ENCODE data around the gene DUSP16. TPM values are rescaled to one million over a fixed set of nuclear protein-coding genes. Genes with fewer than 3 reads are reported as not detected.
A peak's percentile ranks its signal among the peaks of the same experiment; 100 is the strongest.

The DUSP16 gene
- total and polyA plus RNA-seq, 2 of the 8 experiments (the other 6 are each of a cell fraction or from before 2014, with no cell fraction given): 31.6 to 55.9 TPM

DNA sequence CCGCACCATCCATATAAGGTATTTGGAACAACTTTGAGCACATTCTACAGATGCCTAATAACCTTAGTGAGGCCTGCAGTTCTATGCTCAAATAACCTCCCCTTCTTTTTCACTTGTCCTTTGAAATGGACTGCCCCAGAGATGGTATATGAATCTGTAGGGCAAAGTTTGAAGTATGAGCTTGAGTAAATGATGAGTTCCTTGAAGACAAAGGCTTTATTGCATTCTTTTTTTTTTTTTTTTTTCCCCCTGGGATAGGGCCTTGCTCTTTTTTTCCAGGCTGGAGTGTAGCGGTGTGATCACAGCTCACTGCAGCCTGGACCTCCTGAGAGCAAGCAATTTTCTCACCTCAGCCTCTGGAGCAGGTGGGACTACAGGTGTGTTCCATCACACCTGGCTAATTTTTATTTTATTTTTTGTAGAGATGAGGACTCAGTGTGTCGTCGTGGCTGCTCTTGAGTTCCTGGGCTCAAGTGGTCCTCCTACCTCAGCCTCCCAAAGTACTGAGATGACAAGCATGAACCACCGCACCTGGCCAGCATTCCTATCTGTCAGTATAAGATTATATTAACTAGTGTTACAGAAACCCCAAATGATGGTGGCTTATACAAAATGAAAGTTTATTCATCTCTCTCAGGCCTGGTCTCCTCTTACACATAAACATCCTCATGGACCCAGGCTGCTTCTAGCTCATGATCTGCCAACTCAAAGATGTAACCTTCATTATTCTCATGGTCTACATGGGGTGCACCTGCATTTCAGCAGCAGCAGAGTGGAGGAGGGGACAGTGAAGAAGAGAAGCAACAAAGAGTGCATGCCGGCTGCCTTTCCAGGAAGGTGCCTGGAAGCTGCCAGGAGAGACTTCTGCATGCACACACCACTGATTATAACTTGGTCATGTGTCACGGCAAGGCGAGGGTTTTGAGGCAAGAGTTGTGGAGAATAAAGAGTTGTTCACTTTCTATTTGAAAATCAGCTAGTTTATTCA lies 101.4 kb downstream of the DUSP16 start:
- CTCF ChIA-PET (ENCODE audit: partially characterized antibody): interaction anchor here (0.8 to 0.9 kb wide), 2 partner anchors 42 to 102 kb away, joined by 3 read pairs; no protein-coding TSS in a partner anchor
- no peak for TF ChIP-seq SIRT6 (IDR thresholded peaks at IDR 0.05; ENCODE audit: low read length)
- no peak for TF ChIP-seq BRCA1 (IDR thresholded peaks at IDR 0.05; ENCODE audit: low read depth, low read length)
- 93% methylated on average over 8 of the region's 8 CpGs; no CpG with 5 or more reads in 1 of the 2 experiments for WGBS, 2 experiments (ENCODE audit: extremely low coverage in 1 of 2, insufficient coverage in 1 of 2, insufficient read length in 1 of 2, insufficient replicate concordance in 2 of 2, low coverage in 1 of 2, low lambda C conversion rate in 2 of 2, missing lambda C conversion rate in 1 of 2)

More for the DNA sequence above, 101.4 kb downstream of the DUSP16 start:
- no peaks in the 10 kb centered on the region for H3K23me2 ChIP-seq (ENCODE audit: low read depth, low read length)
- FAIRE-seq (no peak), DNase-seq (ENCODE audit: low read depth in 1 of 2, low spot score in 2 of 2) (peak in 1 of 2 experiments; percentile 14)
- no peak overlapping the region for H3K56ac ChIP-seq (replicated peaks; ENCODE audit: insufficient read length, low read depth, low read length)
- no peak overlapping the region for H3K4me3 ChIP-seq (ENCODE audit: extremely low read depth in 1 of 4, insufficient read depth in 2 of 4, low read depth in 3 of 4, low read length in 4 of 4)
- no peak overlapping the region for H4K8ac ChIP-seq (ENCODE audit: extremely low read depth, insufficient read depth, low read length)
- no peak overlapping the region for H2BK20ac ChIP-seq (ENCODE audit: low read length)
- POLR2A ChIA-PET (ENCODE audit: partially characterized antibody): no interaction called here
- H3K23ac ChIP-seq (ENCODE audit: insufficient read length): no peak overlapping the region
- no peaks in the 10 kb centered on the region for H3K36me3 ChIP-seq (ENCODE audit: control insufficient read depth in 2 of 4, insufficient read depth in 4 of 4, low read length in 3 of 4)
- no peaks in the 10 kb centered on the region for H3K9me3 ChIP-seq (ENCODE audit: insufficient read depth in 2 of 2, low read depth in 1 of 2, low read length in 1 of 2)
- peaks cover 0 to 2% (median 0%) of the 10 kb centered on the region in 4 experiments; a peak in 1 of 7 replicates for H3K4me1 ChIP-seq (replicated peaks in 1 of 4; ENCODE audit: control insufficient read depth in 3 of 4, insufficient read depth in 4 of 4, low read length in 3 of 4)
- no peak overlapping the region for H4K91ac ChIP-seq (replicated peaks; ENCODE audit: insufficient read length, low read length)
- no peak overlapping the region for H3K4ac ChIP-seq (replicated peaks; ENCODE audit: insufficient read length, low read depth, low read length)
- no peak overlapping the region for H3K27ac ChIP-seq (ENCODE audit: low read depth, low read length)
- no peak overlapping the region for H2BK5ac ChIP-seq (ENCODE audit: low read depth, low read length)
- H3K79me2 ChIP-seq (ENCODE audit: control insufficient read depth in 1 of 2, insufficient read depth in 2 of 2, low read length in 2 of 2): no peaks in the 10 kb centered on the region
- H2BK12ac ChIP-seq (ENCODE audit: low read depth, low read length): no peak overlapping the region
- H4K20me1 ChIP-seq (replicated peaks in 1 of 2; ENCODE audit: control insufficient read depth in 1 of 2, insufficient read depth in 2 of 2, low read length in 2 of 2): no peaks in the 10 kb centered on the region
- H3K27me3 ChIP-seq (replicated peaks in 1 of 4; ENCODE audit: control insufficient read depth in 3 of 4, extremely low read depth in 1 of 4, insufficient read depth in 3 of 4, low read length in 3 of 4): no peaks in the 10 kb centered on the region
- H3K79me1 ChIP-seq (ENCODE audit: low read depth, low read length): no peaks in the 10 kb centered on the region
- no peak overlapping the region for H4K5ac ChIP-seq (ENCODE audit: insufficient read length, low read depth, low read length)
- no peak overlapping the region for H3K14ac ChIP-seq (ENCODE audit: insufficient read length)
- H2BK120ac ChIP-seq (replicated peaks; ENCODE audit: low read depth, low read length): no peak overlapping the region
- no peak overlapping the region for H2AK5ac ChIP-seq (ENCODE audit: low read depth, low read length)
- H3K4me2 ChIP-seq (ENCODE audit: insufficient read depth in 1 of 2, low read depth in 2 of 2, low read length in 2 of 2): no peak overlapping the region
- H2BK15ac ChIP-seq (ENCODE audit: low read length): no peak overlapping the region
- no peak overlapping the region for H3K9ac ChIP-seq (replicated peaks in 1 of 4; ENCODE audit: extremely low read depth in 1 of 4, low read depth in 3 of 4, low read length in 3 of 4)
- no peak overlapping the region for H2AFZ ChIP-seq (ENCODE audit: low read length)
- H3K18ac ChIP-seq (ENCODE audit: extremely low read depth, low read length): no peak overlapping the region
